NCI-H2171 treated with DMSO at 0.1 percent for 48 hours (cell line): Measurements from ENCODE around the gene DIP2A.
"Not testable (repeated sequence)": the region's sequence is repeated elsewhere in the genome, so short reads cannot be mapped to it uniquely, and the experiment has no call there.

Experiments used
- DNase-seq: peaks from one replicate; lab custom pipeline; 2025; lab: John Stamatoyannopoulos, UW

Gene DIP2A

GRCh38 chr21:46557469-46557868 lies 98.8 kb downstream of the DIP2A start:
- no peak for DNase-seq

GRCh38 chr21:46557919-46558392 lies 99.3 kb downstream of the DIP2A start:
- DNase-seq = no peak

DNA sequence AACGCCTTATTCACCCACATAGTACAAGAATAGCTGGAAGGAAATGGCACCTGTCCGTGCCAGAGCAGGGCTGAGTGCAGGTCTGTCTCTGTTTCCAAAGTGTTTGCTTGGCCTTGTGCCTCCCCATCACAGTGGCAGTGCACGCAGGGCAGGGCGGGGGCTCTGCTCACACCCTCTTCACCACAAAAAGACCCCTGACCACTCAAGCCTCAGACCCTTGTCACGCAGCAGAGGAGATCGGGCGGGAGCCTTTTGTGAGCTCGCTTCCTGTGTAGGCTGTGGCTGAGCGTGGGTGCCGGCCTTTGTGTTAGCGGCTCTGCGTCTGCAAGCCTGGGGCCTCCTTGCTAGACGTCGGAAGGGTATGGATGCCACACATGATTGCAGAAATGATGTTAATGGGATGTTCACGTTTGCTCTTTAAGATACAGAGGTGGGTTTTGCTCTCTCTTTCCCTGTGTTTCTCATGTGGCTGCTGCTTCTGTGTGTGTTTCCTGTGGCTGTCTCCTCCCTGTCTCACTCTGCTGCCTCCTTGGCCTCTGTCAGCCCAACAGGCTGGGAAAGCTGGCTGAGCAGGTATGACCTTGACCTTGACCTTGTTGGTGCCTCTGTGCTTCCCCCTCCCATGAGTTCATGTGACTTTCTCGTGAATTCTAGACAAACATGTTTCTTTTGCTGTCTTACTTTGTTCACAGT lies 100.7 kb downstream of the DIP2A start:
- DNase-seq = no peak

- DNase-seq = no peak
These were observed 102.1 kb downstream of the DIP2A start for GRCh38 chr21:46560568-46561444.

- DNase-seq = no peak
These were observed 102.9 kb downstream of the DIP2A start for GRCh38 chr21:46561445-46562090.

- no peak for DNase-seq
These were observed 103.8 kb downstream of the DIP2A start for GRCh38 chr21:46562472-46562871.

- no peak for DNase-seq
These were observed 104.4 kb downstream of the DIP2A start for GRCh38 chr21:46562964-46563607.

DNA sequence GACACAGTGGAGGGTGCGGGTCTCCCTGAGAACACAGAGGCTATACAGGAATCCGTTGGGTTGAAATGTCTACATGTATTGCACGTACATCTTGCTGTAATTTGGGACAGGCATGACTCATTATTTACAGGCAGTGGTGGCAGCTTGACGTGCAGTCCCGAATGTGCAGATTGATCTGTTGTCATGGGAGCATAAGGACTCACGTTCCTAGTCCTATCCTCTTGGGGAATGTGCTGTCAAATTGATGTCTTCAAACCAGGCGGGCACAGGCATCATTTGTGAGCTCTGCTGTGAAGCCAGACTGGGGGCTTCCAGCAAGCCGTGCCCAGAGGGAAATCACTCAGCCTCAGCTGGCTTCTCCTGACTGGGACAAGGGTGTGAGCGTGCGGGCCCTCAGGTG lies 105.7 kb downstream of the DIP2A start:
- DNase-seq = peak; percentile 97

- DNase-seq = no peak
These were observed 108.7 kb downstream of the DIP2A start for GRCh38 chr21:46567348-46567747.

DNA sequence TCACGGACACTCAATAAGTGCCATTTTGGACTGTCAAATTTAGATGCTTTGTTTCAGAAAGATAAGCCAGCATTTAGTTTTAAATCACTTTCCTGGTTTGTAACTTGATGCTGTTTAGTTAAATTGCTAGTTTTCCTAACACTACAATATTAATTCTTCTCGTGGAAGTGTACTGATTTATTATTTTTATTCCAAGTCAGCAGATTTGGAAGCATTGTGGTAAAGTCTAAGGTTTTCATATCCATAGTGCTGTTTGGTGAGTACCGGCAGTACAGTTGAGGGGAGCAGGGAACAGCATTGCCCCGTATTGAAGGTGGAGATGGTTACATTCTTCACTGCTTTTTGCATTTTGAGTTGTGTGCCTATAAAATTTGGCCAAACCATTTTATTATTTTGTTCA lies 109.9 kb downstream of the DIP2A start:
- DNase-seq = no peak

GRCh38 chr21:46569081-46569480 lies 110.4 kb downstream of the DIP2A start:
- no peak for DNase-seq

GRCh38 chr21:46570119-46570518 lies 111.4 kb downstream of the DIP2A start:
- no peak for DNase-seq

GRCh38 chr21:46570631-46571030 lies 111.9 kb downstream of the DIP2A start:
- no peak for DNase-seq

DNA sequence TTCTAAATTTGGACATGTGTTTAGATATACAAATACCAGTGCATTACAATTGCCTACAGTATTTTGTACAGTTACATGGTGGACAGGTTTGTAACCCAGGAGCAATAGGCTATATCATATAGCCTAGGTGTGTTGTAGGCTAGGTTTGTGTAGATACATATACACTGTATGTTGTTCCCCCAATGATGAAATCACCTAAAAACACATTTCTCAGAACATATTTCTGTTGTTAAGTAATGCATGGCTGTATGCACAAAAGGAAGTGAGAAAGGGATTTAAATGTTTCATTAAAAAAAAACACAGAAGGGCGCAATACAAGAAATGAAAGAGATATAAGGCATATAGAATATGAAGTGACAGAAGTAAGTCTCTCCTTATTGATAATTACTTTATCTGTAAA lies 114.2 kb downstream of the DIP2A start:
- DNase-seq = no peak

GRCh38 chr21:46577786-46578185 lies 119.1 kb downstream of the DIP2A start:
- not testable (repeated sequence) for DNase-seq

- DNase-seq = not testable (repeated sequence)
These were observed 120.7 kb downstream of the DIP2A start for GRCh38 chr21:46579394-46579793.

DNA sequence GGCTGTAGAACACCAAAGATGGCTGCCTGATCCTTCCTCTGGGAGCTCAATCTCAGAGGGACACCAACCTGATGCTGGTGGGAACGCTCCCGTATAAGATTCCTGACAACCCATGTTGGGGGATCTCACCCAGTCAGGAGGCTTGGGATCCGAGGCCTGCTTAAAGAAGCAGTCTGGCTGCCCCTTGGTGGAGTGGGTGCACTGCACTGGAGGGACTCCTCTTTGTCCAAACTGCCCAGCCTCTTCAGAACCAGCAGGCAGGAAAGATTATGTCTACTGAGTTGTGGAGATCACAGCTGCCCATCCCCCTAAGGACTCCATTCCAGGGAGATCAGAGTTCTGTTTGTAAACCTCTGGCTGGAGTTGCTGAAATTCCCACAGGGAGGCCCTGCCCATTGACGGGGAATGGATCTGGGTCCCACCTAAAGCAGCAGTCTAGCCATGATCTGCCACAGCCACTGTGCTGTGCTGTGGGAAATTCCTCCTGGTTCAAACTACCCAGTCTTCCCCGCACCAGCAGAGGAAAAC lies 123.2 kb downstream of the DIP2A start:
- DNase-seq = no peak

DNA sequence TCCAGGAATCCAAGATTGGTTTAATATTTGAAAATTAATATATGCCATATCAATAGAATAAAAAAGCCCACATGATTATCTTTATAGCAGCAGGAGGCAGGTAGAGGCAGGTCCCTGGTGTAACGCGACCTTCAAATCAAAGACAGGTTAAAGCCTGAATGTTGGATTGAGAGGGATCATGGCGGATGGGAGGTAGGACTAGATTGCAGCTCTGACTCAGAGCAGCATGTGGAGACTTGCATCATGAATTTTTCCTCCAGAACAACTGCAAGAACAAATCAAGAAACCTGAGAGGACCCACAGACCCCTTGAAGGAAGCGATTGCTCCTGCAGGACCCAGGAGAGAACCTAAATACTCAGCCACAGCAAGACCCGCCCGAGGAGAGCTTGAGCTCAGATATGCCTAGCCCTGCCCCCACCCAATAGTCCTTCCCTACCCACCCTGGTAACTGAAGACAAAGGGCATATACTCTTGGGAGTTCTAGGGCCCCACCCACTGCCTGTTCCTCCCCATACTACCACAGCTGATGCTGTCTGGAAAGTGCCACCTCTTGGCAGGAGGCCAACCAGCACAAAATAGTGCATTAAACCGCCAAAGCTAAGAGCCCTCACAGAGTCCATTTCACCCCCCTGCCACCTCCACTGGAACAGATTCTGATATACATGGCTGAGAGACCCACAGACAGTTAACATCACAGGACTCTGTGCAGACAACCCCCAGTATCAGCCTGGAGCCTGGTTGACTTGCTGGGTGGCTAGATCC lies 126.7 kb downstream of the DIP2A start:
- peak; percentile 91 for DNase-seq

GRCh38 chr21:46594276-46594675 lies 135.6 kb downstream of the DIP2A start:
- peak; percentile 11 for DNase-seq

DNA sequence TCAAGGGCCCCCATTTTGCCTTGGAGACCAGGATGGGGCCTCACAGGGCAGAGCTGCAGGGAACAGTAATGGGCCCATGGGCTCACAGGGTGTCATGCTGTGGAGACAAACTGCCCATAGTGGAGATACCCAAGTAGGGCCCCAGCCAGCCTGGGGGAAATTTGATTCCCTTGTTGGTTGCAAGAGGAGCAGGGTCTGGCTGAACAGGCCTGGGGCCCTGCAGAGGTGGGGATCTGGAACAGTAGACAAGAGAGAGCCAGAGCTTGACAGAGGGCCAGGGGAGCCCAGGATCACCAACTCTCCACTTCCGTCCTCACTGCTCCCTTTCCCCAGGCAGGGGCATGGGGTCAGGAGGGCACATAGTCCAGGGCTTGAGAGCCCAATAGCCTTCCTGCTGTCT lies 137.5 kb downstream of the DIP2A start:
- no peak for DNase-seq

DNA sequence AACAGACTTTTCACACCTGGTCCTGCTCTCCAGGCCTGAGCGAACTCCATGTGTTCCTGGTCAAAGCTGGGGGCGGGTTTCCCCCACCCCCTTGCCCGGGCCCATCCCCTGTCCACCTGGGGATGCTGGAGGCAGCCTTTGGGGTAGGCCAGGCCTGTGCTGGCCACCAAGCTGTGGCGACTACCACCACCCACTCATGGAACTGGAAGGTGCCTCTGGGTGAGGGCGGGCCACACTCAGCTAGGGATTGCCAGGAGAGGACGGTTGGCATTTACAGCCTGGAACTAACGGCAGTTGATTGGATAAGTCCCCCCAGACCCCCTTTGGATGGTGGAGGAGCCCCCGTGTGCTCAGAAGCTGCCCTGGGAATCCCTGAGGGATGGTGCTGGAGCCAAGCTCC lies 138.3 kb downstream of the DIP2A start:
- no peak for DNase-seq
